ENCODE results near the gene GOLT1A.

GOLT1A gene

GRCh38 chr1:204216880-204217647, 3.3 kb upstream of the GOLT1A start:
- Histone ChIP-seq H2AFZ (ENCODE audit: low read depth, low read length) (no peak overlapping the region), H3K27me3 (ENCODE audit: insufficient read depth, low read length, poor library complexity) (peaks cover 8% of the 10 kb centered on the region), H3K9me3 (ENCODE audit: insufficient read depth, low read length, severe bottlenecking) (no peaks in the 10 kb centered on the region), H3K36me3 (ENCODE audit: insufficient read depth, low read length) (no peaks in the 10 kb centered on the region), H3K9ac (ENCODE audit: low read depth, low read length) (no peak overlapping the region), H3K4me2 (ENCODE audit: insufficient read depth, low read length) (no peak overlapping the region), H4K20me1 (ENCODE audit: insufficient read depth, low read length) (no peaks in the 10 kb centered on the region), H3K27ac (ENCODE audit: low read length) (no peak overlapping the region), H3K4me3 (ENCODE audit: low read depth in 1 of 2, low read length in 2 of 2) (no peak overlapping the region), H3K4me1 (ENCODE audit: insufficient read depth, low read length) (no peaks in the 10 kb centered on the region), H3K79me2 (ENCODE audit: insufficient read depth, low read length) (no peaks in the 10 kb centered on the region)
- DNase-seq (no peak), ATAC-seq (ENCODE audit: insufficient read depth, low read depth) (no peak)
- TF ChIP-seq EZH2 (IDR thresholded peaks at IDR 0.05; ENCODE audit: borderline replicate concordance, low read depth, low read length, severe bottlenecking): no peak
- TF ChIP-seq CTCF (IDR thresholded peaks at IDR 0.05; ENCODE audit: borderline replicate concordance, extremely low read depth, low read length, poor library complexity, severe bottlenecking): no peak

- H3K4me1 ChIP-seq (ENCODE audit: insufficient read depth, low read length): no peaks in the 10 kb centered on the region
- no peak overlapping the region for H3K4me2 ChIP-seq (ENCODE audit: insufficient read depth, low read length)
- H3K9me3 ChIP-seq (ENCODE audit: insufficient read depth, low read length, severe bottlenecking): no peaks in the 10 kb centered on the region
- H4K20me1 ChIP-seq (ENCODE audit: insufficient read depth, low read length): no peaks in the 10 kb centered on the region
- no peak overlapping the region for H3K27ac ChIP-seq (ENCODE audit: low read length)
- no peak overlapping the region for H3K9ac ChIP-seq (ENCODE audit: low read depth, low read length)
- H3K27me3 ChIP-seq (ENCODE audit: insufficient read depth, low read length, poor library complexity): peaks cover 8% of the 10 kb centered on the region
- H3K36me3 ChIP-seq (ENCODE audit: insufficient read depth, low read length): no peaks in the 10 kb centered on the region
- no peak overlapping the region for H3K4me3 ChIP-seq (ENCODE audit: low read depth in 1 of 2, low read length in 2 of 2)
- no peak for ATAC-seq (ENCODE audit: insufficient read depth, low read depth)
- no peak overlapping the region for H2AFZ ChIP-seq (ENCODE audit: low read depth, low read length)
- no peaks in the 10 kb centered on the region for H3K79me2 ChIP-seq (ENCODE audit: insufficient read depth, low read length)
- no peak for TF ChIP-seq CTCF (IDR thresholded peaks at IDR 0.05; ENCODE audit: borderline replicate concordance, extremely low read depth, low read length, poor library complexity, severe bottlenecking)
- no peak for TF ChIP-seq EZH2 (IDR thresholded peaks at IDR 0.05; ENCODE audit: borderline replicate concordance, low read depth, low read length, severe bottlenecking)
- no peak for DNase-seq
These were observed 2.4 kb upstream of the GOLT1A start for GRCh38 chr1:204216236-204216635.

GRCh38 chr1:204212715-204213114, 1.1 kb downstream of the GOLT1A start:
- H3K79me2 ChIP-seq (ENCODE audit: insufficient read depth, low read length): no peaks in the 10 kb centered on the region
- no peaks in the 10 kb centered on the region for H3K9me3 ChIP-seq (ENCODE audit: insufficient read depth, low read length, severe bottlenecking)
- no peak overlapping the region for H3K27ac ChIP-seq (ENCODE audit: low read length)
- DNase-seq: no peak
- H3K9ac ChIP-seq (ENCODE audit: low read depth, low read length): no peak overlapping the region
- no peaks in the 10 kb centered on the region; the same call in 1 of the 2 replicates for H4K20me1 ChIP-seq (ENCODE audit: insufficient read depth, low read length)
- no peak for ATAC-seq (ENCODE audit: insufficient read depth, low read depth)
- peaks cover 8% of the 10 kb centered on the region for H3K27me3 ChIP-seq (ENCODE audit: insufficient read depth, low read length, poor library complexity)
- H3K36me3 ChIP-seq (ENCODE audit: insufficient read depth, low read length): no peaks in the 10 kb centered on the region
- no peak for TF ChIP-seq CTCF (IDR thresholded peaks at IDR 0.05; ENCODE audit: borderline replicate concordance, extremely low read depth, low read length, poor library complexity, severe bottlenecking)
- no peak for TF ChIP-seq EZH2 (IDR thresholded peaks at IDR 0.05; ENCODE audit: borderline replicate concordance, low read depth, low read length, severe bottlenecking)
- H3K4me3 ChIP-seq (ENCODE audit: low read depth in 1 of 2, low read length in 2 of 2): no peak overlapping the region
- no peaks in the 10 kb centered on the region for H3K4me1 ChIP-seq (ENCODE audit: insufficient read depth, low read length)
- no peak overlapping the region for H2AFZ ChIP-seq (ENCODE audit: low read depth, low read length)
- no peak overlapping the region for H3K4me2 ChIP-seq (ENCODE audit: insufficient read depth, low read length)
